Mononuclear cell (primary cell): ENCODE results near the gene LRRC3C. TPM values are rescaled to one million over a fixed set of nuclear protein-coding genes. Genes with fewer than 3 reads are reported as not detected.

ENCODE experiments used
- H3K27me3 ChIP-seq: 2 replicates; pipeline ENCODE4 v1.6.0; 2011; ENCODE audit warnings: low read length, control low read depth; ENCODE audit not compliant: insufficient read depth
- H3K4me1 ChIP-seq: 2 replicates; pipeline ENCODE4 v1.5.1; 2011; ENCODE audit warnings: mild to moderate bottlenecking, low read length, control low read depth; ENCODE audit not compliant: insufficient read depth
- H3K4me3 ChIP-seq: 2 replicates; pipeline ENCODE4 v1.5.1; 2011; ENCODE audit warnings: mild to moderate bottlenecking, low read length, moderate library complexity
- H3K9me3 ChIP-seq: 2 replicates; pipeline ENCODE4 v1.5.1; 2011; ENCODE audit warnings: low read depth, mild to moderate bottlenecking, control low read depth, low read length
- total RNA-seq: library from RNA; depleted of rRNA; stranded (reverse); fragments of >200 nt; gene quantifications from one replicate; pipeline ENCODE4 v1.2.3, GENCODE V29; 2012

The LRRC3C gene
- total RNA-seq, 1 donor = not detected

DNA sequence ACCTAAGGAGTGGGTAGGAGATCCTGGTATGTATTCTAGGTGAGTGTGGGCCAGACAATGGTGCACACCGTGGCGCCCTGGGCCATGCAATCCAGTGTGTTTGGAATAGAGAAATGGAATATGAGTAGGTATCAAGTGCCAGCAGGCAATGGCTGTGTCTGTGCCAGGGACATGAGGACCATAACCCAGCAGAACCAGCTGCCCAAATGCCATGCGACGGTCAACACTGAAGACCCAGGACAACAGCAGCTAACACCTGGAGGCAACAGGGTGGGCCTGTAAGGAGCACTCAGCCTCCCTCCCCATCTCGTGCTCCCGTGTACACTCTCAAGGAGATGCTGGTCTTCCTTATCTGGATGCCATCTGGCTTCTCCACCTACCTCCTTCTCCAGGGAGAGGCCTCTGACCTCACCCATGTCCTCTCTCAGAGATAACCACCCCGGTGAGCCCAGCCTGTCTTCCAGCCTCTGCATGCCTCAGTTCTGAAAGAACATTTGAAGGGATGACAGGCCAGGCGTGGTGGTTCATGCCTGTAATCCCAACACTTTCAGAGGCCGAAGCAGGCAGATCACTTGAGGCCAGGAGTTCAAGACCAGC lies 8.3 kb upstream of the LRRC3C start:
- Histone ChIP-seq H3K4me1 (peaks cover 49% of the 10 kb centered on the region), H3K9me3 (no peaks in the 10 kb centered on the region), H3K27me3 (no peaks in the 10 kb centered on the region), H3K4me3 (no peak overlapping the region)

GRCh38 chr17:39920218-39921210 lies 7.0 kb upstream of the LRRC3C start:
- H3K4me1 ChIP-seq = peaks cover 63% of the 10 kb centered on the region

DNA sequence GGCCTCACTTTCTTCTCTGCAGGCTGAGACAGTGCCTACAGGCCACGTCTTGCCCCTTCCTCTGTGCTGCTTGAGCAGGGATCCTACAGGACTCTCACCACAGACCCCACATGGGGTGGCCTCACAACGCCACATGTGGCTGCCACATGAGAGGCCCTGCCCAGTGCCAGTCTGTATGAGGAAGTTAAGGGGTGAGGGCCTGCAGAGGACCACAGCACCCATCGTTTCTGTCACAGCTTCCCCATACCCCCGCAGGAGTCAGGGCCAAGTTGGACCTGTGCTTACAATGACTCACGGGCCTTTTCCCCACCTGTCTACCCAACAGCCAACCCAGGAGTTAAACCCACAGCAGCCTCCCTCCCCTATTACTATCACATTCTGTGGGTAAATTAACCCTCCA lies 6.2 kb upstream of the LRRC3C start:
- Histone ChIP-seq H3K9me3 (no peaks in the 10 kb centered on the region), H3K4me1 (peaks cover 71% of the 10 kb centered on the region), H3K4me3 (no peak overlapping the region), H3K27me3 (no peaks in the 10 kb centered on the region)

More at GRCh38 chr17:39920218-39921210, 7.0 kb upstream of the LRRC3C start:
- no peaks in the 10 kb centered on the region for H3K27me3 ChIP-seq
- H3K9me3 ChIP-seq = no peaks in the 10 kb centered on the region
- no peak overlapping the region for H3K4me3 ChIP-seq

GRCh38 chr17:39922006-39922405 lies 5.5 kb upstream of the LRRC3C start:
- Histone ChIP-seq H3K4me1 (peaks cover 77% of the 10 kb centered on the region), H3K4me3 (no peak overlapping the region), H3K27me3 (no peaks in the 10 kb centered on the region), H3K9me3 (no peaks in the 10 kb centered on the region)

DNA sequence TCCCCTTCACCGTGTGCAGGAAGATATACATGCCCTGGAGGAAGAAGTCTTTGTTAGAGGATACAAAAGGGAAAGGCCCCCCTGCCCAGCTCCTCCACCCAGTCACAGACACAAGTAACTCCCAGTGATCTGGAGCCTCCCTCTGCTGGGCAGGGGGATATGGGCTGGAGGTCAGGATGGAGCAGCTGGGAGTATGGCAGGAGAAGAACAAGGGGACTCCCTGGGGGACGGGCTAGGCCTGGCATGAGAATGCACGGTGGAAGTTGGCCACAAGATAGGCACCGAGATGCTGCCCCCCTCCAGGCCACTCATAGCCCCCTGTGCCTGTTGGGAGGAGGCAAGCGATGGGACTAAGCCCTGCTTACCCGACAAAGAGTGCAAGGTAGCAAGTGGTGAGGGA lies 4.3 kb upstream of the LRRC3C start:
- Histone ChIP-seq H3K27me3 (no peaks in the 10 kb centered on the region), H3K4me1 (peaks cover 82% of the 10 kb centered on the region), H3K9me3 (no peaks in the 10 kb centered on the region), H3K4me3 (no peak overlapping the region)

- no peaks in the 10 kb centered on the region for H3K9me3 ChIP-seq
- peaks cover 85% of the 10 kb centered on the region for H3K4me1 ChIP-seq
- no peak overlapping the region for H3K4me3 ChIP-seq
- no peaks in the 10 kb centered on the region for H3K27me3 ChIP-seq
These were observed 3.5 kb upstream of the LRRC3C start for GRCh38 chr17:39923836-39924690.

GRCh38 chr17:39924691-39925055 lies 2.9 kb upstream of the LRRC3C start:
- Histone ChIP-seq H3K27me3 (no peaks in the 10 kb centered on the region), H3K4me1 (peaks cover 89% of the 10 kb centered on the region), H3K9me3 (no peaks in the 10 kb centered on the region), H3K4me3 (no peak overlapping the region)

GRCh38 chr17:39925282-39926134 lies 2.0 kb upstream of the LRRC3C start:
- H3K27me3 ChIP-seq = no peaks in the 10 kb centered on the region
- peak overlapping the region; percentile 63 for H3K4me3 ChIP-seq
- H3K9me3 ChIP-seq = no peaks in the 10 kb centered on the region
- H3K4me1 ChIP-seq = peaks cover 85% of the 10 kb centered on the region

GRCh38 chr17:39926135-39926587 lies 1.4 kb upstream of the LRRC3C start:
- no peaks in the 10 kb centered on the region for H3K9me3 ChIP-seq
- peak overlapping the region; percentile 63 for H3K4me3 ChIP-seq
- H3K4me1 ChIP-seq = peaks cover 78% of the 10 kb centered on the region
- no peaks in the 10 kb centered on the region for H3K27me3 ChIP-seq

DNA sequence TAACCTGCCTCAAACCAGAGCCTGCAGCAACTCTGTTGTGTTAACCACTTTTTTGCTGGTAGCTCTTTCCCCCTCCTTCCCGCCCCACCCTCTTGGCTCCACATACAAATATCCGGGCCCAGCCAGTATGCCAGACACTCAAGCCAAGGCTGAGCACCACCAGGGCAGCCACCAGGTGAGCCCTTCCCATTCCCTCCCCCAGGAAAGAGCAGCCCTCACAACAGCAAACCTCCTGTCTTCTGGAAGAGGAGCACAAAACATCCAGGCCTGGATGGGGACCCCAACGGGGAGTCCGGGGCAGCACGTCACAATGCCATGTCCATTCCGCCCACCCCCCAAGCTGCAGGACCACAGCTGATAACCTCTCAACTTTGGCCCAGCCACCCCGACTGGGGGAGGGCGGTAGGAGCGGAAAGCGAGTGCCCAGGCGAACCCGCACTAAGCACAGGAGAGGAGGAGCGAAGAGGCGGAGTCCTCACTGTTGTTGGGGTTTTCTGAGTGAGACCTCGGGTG lies 888 bp upstream of the LRRC3C start:
- Histone ChIP-seq H3K4me3 (peak overlapping the region; percentile 63), H3K9me3 (no peaks in the 10 kb centered on the region), H3K4me1 (peaks cover 73% of the 10 kb centered on the region), H3K27me3 (no peaks in the 10 kb centered on the region)

DNA sequence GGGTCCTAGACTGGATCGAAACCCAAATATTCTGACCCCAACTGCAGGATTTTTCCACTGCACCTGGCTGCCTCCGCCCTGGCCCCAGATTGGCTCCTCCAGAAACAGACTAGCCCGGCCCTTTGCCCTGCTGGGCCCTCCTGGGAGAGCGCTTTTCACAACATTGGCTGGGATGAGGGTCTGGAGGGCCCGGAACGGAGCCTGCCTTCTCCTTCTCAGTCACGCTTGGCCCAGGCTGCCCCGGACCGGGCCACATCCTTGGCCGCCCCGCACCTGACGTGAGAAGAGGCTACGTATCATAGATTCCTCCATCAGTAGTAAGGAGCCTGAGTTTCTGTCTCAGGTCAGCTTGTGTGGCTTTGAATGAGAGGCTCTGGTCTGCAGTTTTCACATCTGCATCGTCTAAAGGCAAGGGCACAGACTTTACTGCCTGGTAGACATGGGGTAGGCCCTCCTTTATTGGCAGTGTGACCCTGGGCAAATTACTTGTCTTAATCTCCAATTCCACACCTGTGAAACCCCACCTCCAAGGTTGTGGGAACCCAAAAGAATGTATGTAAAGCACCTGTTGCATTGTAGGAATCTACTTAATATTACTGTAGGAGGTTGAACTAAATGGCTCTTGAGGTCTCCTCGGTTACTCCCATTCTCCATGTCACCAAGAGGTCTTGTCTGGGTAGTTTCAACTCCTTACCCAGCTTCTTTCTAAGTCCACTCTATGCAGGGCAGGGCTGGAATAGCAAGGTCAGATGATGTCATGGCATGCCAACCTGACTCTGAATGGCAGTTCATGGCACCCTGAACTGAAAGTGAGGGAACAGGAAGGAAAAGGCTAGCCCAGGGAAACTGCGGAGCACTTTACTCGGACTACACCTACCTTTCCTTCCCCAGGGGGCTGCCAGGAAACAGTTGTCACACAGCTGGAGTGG lies 661 bp downstream of the LRRC3C start:
- H3K27me3 ChIP-seq = no peaks in the 10 kb centered on the region

DNA sequence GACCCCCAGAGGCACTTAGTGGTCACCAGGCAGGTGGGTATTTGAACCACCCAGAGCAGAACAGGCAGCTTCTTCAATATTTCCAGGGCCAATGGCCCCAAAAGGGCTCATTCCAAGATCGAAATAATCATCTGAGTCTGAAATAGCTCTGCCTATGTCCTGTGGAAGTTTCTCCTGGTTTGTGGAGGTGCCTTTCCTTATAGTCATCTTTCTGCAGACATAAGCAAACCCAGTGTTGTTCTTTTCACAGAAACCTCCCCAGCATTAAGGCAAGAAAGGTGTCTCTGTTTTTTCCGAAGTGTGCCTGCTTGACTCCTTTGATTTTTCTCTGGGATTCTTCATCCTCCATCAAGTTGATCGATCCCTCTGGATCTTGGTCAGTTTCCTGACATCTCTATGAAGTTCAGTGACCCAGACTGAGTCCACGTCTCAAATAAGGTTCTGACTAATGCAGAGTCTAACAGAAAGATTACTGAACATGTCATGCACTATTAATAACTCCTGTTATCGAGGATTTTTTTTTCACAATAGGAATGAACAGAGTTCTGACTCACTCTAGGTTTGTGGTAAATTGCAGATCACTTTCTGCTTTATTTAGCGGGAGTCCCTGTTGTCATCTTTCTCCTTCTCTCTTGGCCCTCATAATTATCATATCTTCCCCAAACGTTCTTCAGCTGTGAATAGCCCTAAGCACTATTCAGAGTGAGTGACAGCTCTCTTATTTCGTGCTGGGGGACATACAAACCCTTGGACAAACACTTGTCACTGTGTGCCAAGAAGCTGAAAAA lies 1.5 kb downstream of the LRRC3C start:
- Histone ChIP-seq H3K9me3 (no peaks in the 10 kb centered on the region), H3K27me3 (no peaks in the 10 kb centered on the region), H3K4me1 (peaks cover 49% of the 10 kb centered on the region), H3K4me3 (no peak overlapping the region)

More for the DNA sequence above, 661 bp downstream of the LRRC3C start:
- peaks cover 58% of the 10 kb centered on the region for H3K4me1 ChIP-seq
- peak overlapping the region; percentile 63 for H3K4me3 ChIP-seq
- no peaks in the 10 kb centered on the region for H3K9me3 ChIP-seq
